Measurements from ENCODE around the gene RRAS2. TPM values are rescaled to one million over a fixed set of nuclear protein-coding genes. Genes with fewer than 3 reads are reported as not detected.

The RRAS2 gene
- total and polyA plus RNA-seq, 10 of the 15 experiments (the other 5 are each of a cell fraction or from before 2014, with no cell fraction given), result 26.9 to 72.4 (median 45.4) TPM

DNA sequence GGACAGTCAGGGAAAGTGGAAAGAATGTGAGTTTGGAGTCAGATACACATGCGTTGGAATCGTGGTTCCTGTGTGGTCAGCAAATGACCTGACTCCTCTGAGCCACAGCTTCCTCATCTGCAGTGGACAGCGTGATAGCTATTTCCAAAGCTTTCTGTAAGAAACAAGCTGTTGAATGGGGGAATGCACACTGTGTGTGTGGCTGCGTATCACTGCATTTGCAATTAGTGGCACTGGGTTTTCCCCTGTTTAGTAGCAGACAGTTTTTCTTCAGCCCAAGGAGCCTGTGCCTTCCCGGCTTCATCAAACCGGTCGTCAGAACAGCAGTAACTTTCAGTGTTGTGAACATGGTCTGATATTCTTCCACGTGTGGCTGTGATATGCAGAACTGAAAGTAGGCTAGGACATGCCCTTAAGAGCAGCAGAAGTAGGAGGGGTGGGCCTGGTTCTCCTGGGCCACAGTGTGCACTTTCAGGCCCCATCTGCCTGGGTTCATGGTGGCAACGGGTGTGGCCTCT lies 121.5 kb downstream of the RRAS2 start (continued):
- TF ChIP-seq ZBTB11 (CRISPR knock-in tag; IDR thresholded peaks at IDR 0.05), result no peak
- TF ChIP-seq ZNF217 (IDR thresholded peaks at IDR 0.05), result no peak
- no peak for TF ChIP-seq TCF3 (IDR thresholded peaks at IDR 0.05; ENCODE audit: borderline replicate concordance, insufficient read depth, low read depth, low read length)
- no peak for TF ChIP-seq HDGF (IDR thresholded peaks at IDR 0.05)
- TF ChIP-seq EP300 (IDR thresholded peaks at IDR 0.05; ENCODE audit: borderline replicate concordance in 1 of 2, control insufficient read depth in 1 of 2, low read depth in 2 of 2, low read length in 2 of 2), result peak in 1 of 2 experiments; percentile 37; a peak in 1 of 4 replicates
- TF ChIP-seq GABPA (IDR thresholded peaks at IDR 0.05; ENCODE audit: low read depth), result no peak
- TF ChIP-seq MEF2A (IDR thresholded peaks at IDR 0.05; ENCODE audit: insufficient read depth, low read depth, low read length), result no peak
- TF ChIP-seq ZBTB4 (CRISPR knock-in tag; IDR thresholded peaks at IDR 0.05), result no peak
- TF ChIP-seq TARDBP (IDR thresholded peaks at IDR 0.05; ENCODE audit: borderline replicate concordance), result no peak
- no peak for TF ChIP-seq NBN (IDR thresholded peaks at IDR 0.05)
- peak; percentile 91 for TF ChIP-seq SPI1 (IDR thresholded peaks at IDR 0.05; ENCODE audit: borderline replicate concordance, insufficient read depth, low read depth, low read length)
- TF ChIP-seq HCFC1 (IDR thresholded peaks at IDR 0.05; ENCODE audit: low read length), result no peak
- no peak for TF ChIP-seq POLR2A (IDR thresholded peaks at IDR 0.05; ENCODE audit: low read depth, low read length)
- TF ChIP-seq SUZ12 (IDR thresholded peaks at IDR 0.05; ENCODE audit: unreplicated experiment), result no peak
- TF ChIP-seq SMC3 (IDR thresholded peaks at IDR 0.05; ENCODE audit: borderline replicate concordance, low read length), result peak; percentile 4; the same call in 1 of the 2 replicates
- TF ChIP-seq RCOR1 (conservative IDR thresholded peaks at IDR 0.05; ENCODE audit: low read depth, low read length), result no peak
- TF ChIP-seq FOXM1 (IDR thresholded peaks at IDR 0.05; ENCODE audit: low read depth, low read length), result no peak
- no peak for TF ChIP-seq NR2F1 (conservative IDR thresholded peaks at IDR 0.05)
- TF ChIP-seq JUNB (IDR thresholded peaks at IDR 0.05), result no peak
- TF ChIP-seq MTA2 (IDR thresholded peaks at IDR 0.05; ENCODE audit: low read depth), result peak; percentile 65; the same call in 1 of the 2 replicates
- no peak for TF ChIP-seq REST (IDR thresholded peaks at IDR 0.05; ENCODE audit: low read depth, low read length)
- 0 out of 2 replicates have a peak, but pooled peaks have one; percentile 18 for TF ChIP-seq DPF2 (IDR thresholded peaks at IDR 0.05)
- no peak for TF ChIP-seq NFYA (IDR thresholded peaks at IDR 0.05; ENCODE audit: borderline replicate concordance, low read depth, low read length)
